Panc1 (cell line): Measurements from ENCODE around the gene PIGS. TPM values are rescaled to one million over a fixed set of nuclear protein-coding genes. Genes with fewer than 3 reads are reported as not detected.

Experiments used
- ATAC-seq: fragments of 200-7000 bp; cut with Tn5 transposase; 2 replicates; pipeline ENCODE4 v1.9.1; 2020; ENCODE audit warnings: mild to moderate bottlenecking, moderate library complexity
- BruUV-seq: library from RNA; stranded (reverse); fragments of 400-500 nt; replicated peaks from 2 replicates; lab custom pipeline; 2021; lab: Mats Ljungman, UMichigan
- CTCF ChIA-PET: fragments of 300-600 bp; sonication (Branson Sonifier 250); formaldehyde crosslinking; loops from one replicate; lab custom pipeline; 2022; ENCODE audit warnings: antibody characterized with exemption; lab: Charles Lee
- POLR2A ChIA-PET: fragments of 300-600 bp; sonication (Branson Sonifier 250); formaldehyde crosslinking; loops from one replicate; lab custom pipeline; 2022; ENCODE audit warnings: antibody characterized with exemption; lab: Charles Lee
- DNase-seq: peaks from one replicate; pipeline ENCODE4 v3.0.0-alpha.2; 2010; ENCODE audit warnings: low read depth, low spot score
- H3K27ac ChIP-seq: 2 replicates; pipeline ENCODE4 v1.5.1; 2011; ENCODE audit warnings: mild to moderate bottlenecking, low read length, inconsistent platforms
- H3K27me3 ChIP-seq: fragments of 200-500 bp; sonication (Bioruptor generic); 2 replicates; pipeline ENCODE4 v1.6.0; 2014; ENCODE audit warnings: low read length, inconsistent platforms; ENCODE audit not compliant: control insufficient read depth, insufficient read depth
- H3K36me3 ChIP-seq: fragments of 200-500 bp; sonication (Bioruptor generic); 2 replicates; pipeline ENCODE4 v1.5.1; 2014; ENCODE audit warnings: inconsistent platforms, mild to moderate bottlenecking, low read length, moderate library complexity; ENCODE audit not compliant: control insufficient read depth, insufficient read depth
- H3K4me1 ChIP-seq: 2 replicates; pipeline ENCODE4 v1.5.1; 2011; ENCODE audit warnings: inconsistent platforms, mild to moderate bottlenecking, low read length, moderate library complexity; ENCODE audit not compliant: control insufficient read depth, insufficient read depth
- H3K4me3 ChIP-seq, 2 experiments: 2 replicates each; pipeline ENCODE4 v1.5.1; 2011 to 2012; ENCODE audit warnings: low read depth in 2 of 2, low read length in 2 of 2, mild to moderate bottlenecking in 2 of 2, inconsistent platforms in 1 of 2, moderate library complexity in 1 of 2
- H3K9me3 ChIP-seq: fragments of 200-500 bp; sonication (Bioruptor generic); 2 replicates; pipeline ENCODE4 v1.5.1; 2014; ENCODE audit warnings: low read depth, mild to moderate bottlenecking, inconsistent platforms, low read length, moderate library complexity; ENCODE audit not compliant: control insufficient read depth, insufficient read depth
- POLR2AphosphoS5 ChIP-seq: IDR thresholded peaks from 2 replicates; pipeline ENCODE4 v1.6.1; 2012; ENCODE audit warnings: mild to moderate bottlenecking, low read depth, low read length, moderate library complexity
- SIN3A ChIP-seq: IDR thresholded peaks from 2 replicates; pipeline ENCODE4 v1.6.1; 2012; ENCODE audit warnings: low read depth, mild to moderate bottlenecking, low read length, moderate library complexity, borderline replicate concordance; ENCODE audit not compliant: insufficient read depth
- TCF7L2 ChIP-seq: IDR thresholded peaks from 2 replicates; pipeline ENCODE4 v1.6.1; 2011; ENCODE audit warnings: mild to moderate bottlenecking, low read depth, low read length, inconsistent platforms
- in situ Hi-C: cut with HindIII; loops from 2 replicates; pipeline ENCODE4 v1.10.0; 2016; ENCODE audit warnings: low sequenced_read_pairs, low pct_unique_long_range_greater_than_20kb
- intact Hi-C: fragments of 100-400 bp; cut with micrococcal nuclease; formaldehyde crosslinking; loops from one replicate; pipeline ENCODE4 v1.10.0; 2022; ENCODE audit not compliant: unreplicated experiment
- total RNA-seq: library from RNA; stranded (reverse); gene quantifications from one replicate; pipeline ENCODE4 v1.2.1, GENCODE V29; 2021; ENCODE audit not compliant: unreplicated experiment
- TF ChIP-seq, protein P1 (sequence below): fragments of 450-650 bp; IDR thresholded peaks from 2 replicates; pipeline ENCODE4 v1.5.1; 2017; ENCODE audit warnings: mild to moderate bottlenecking
- TF ChIP-seq, protein P2 (sequence below), 2 experiments: IDR thresholded peaks; 2 replicates each; pipeline ENCODE4 v1.6.1; 2011 to 2012; ENCODE audit warnings: low read depth in 2 of 2, control low read depth in 1 of 2, low read length in 1 of 2, mild to moderate bottlenecking in 1 of 2, moderate library complexity in 1 of 2; ENCODE audit not compliant: insufficient read depth in 1 of 2

Gene PIGS
- total RNA-seq, 1 experiment from 2014 or later: 78.8 TPM

DNA sequence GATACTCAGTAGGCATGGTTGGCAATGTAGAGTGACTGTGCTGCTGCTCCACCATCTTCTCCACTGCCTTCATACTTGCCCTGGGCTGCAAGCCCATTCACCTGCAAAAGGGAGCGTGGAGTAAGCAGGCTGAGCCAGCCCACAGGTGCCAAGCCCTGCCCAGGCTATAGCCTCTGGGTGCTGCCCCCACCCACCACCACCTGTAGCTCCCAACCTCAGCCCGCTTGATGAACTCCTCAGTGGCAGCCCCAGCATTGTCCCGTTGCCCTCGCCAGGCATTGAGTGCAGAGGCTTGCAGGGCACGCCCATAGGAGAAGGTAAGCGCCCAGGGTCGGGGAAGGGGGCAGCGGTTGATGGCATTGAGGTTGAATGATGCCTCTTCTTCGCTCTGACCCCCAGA, 2.2 kb upstream of the PIGS start:
- Histone ChIP-seq H3K27me3 (no peaks in the 10 kb centered on the region), H3K36me3 (no peaks in the 10 kb centered on the region; the same call in 1 of the 2 replicates), H3K4me3 (no peak overlapping the region), H3K27ac (no peak overlapping the region), H3K4me1 (peaks cover 22% of the 10 kb centered on the region), H3K9me3 (no peaks in the 10 kb centered on the region)
- ATAC-seq (no peak), DNase-seq (no peak)
- CTCF ChIA-PET: no interaction called here
- no TSS peak for BruUV-seq
- intact Hi-C loops: no loop called here
- in situ Hi-C loops: no loop called here
- POLR2A ChIA-PET: no interaction called here
- TF ChIP-seq POLR2AphosphoS5 (no peak), SIN3A (no peak), TCF7L2 (no peak)
- TF ChIP-seq, protein P1, sequence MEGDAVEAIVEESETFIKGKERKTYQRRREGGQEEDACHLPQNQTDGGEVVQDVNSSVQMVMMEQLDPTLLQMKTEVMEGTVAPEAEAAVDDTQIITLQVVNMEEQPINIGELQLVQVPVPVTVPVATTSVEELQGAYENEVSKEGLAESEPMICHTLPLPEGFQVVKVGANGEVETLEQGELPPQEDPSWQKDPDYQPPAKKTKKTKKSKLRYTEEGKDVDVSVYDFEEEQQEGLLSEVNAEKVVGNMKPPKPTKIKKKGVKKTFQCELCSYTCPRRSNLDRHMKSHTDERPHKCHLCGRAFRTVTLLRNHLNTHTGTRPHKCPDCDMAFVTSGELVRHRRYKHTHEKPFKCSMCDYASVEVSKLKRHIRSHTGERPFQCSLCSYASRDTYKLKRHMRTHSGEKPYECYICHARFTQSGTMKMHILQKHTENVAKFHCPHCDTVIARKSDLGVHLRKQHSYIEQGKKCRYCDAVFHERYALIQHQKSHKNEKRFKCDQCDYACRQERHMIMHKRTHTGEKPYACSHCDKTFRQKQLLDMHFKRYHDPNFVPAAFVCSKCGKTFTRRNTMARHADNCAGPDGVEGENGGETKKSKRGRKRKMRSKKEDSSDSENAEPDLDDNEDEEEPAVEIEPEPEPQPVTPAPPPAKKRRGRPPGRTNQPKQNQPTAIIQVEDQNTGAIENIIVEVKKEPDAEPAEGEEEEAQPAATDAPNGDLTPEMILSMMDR: no peak
- TF ChIP-seq, protein P2, sequence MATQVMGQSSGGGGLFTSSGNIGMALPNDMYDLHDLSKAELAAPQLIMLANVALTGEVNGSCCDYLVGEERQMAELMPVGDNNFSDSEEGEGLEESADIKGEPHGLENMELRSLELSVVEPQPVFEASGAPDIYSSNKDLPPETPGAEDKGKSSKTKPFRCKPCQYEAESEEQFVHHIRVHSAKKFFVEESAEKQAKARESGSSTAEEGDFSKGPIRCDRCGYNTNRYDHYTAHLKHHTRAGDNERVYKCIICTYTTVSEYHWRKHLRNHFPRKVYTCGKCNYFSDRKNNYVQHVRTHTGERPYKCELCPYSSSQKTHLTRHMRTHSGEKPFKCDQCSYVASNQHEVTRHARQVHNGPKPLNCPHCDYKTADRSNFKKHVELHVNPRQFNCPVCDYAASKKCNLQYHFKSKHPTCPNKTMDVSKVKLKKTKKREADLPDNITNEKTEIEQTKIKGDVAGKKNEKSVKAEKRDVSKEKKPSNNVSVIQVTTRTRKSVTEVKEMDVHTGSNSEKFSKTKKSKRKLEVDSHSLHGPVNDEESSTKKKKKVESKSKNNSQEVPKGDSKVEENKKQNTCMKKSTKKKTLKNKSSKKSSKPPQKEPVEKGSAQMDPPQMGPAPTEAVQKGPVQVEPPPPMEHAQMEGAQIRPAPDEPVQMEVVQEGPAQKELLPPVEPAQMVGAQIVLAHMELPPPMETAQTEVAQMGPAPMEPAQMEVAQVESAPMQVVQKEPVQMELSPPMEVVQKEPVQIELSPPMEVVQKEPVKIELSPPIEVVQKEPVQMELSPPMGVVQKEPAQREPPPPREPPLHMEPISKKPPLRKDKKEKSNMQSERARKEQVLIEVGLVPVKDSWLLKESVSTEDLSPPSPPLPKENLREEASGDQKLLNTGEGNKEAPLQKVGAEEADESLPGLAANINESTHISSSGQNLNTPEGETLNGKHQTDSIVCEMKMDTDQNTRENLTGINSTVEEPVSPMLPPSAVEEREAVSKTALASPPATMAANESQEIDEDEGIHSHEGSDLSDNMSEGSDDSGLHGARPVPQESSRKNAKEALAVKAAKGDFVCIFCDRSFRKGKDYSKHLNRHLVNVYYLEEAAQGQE (IDR thresholded peaks at IDR 0.05; ENCODE audit: insufficient read depth in 1 of 2, low read depth in 2 of 2, low read length in 1 of 2): no peak

DNA sequence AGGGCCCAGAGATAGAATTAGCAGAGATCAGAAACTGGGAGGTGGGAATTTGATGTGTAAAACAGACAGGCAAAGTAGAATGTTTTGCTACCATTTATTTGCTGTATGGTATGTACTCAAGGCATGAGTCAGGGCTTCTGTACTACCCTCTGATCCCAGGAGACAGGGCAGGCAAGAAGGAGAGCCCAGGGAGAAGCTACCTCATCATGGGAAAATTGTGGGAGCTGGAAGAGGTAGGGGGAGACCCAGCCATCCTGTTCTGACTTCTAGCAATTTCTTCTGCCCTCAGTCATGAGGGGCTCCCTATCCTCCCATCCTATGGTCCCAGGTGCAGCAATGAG, 1.7 kb upstream of the PIGS start:
- intact Hi-C loops (no loop called here), in situ Hi-C loops (no loop called here)

More for the DNA sequence above, 1.7 kb upstream of the PIGS start:
- no peak overlapping the region for H3K27ac ChIP-seq
- no peaks in the 10 kb centered on the region for H3K9me3 ChIP-seq
- DNase-seq: no peak
- H3K4me3 ChIP-seq: no peak overlapping the region
- ATAC-seq: no peak
- CTCF ChIA-PET: no interaction called here
- no peak for TF ChIP-seq TCF7L2
- TF ChIP-seq POLR2AphosphoS5: no peak
- TF ChIP-seq SIN3A: no peak
- TF ChIP-seq, protein P2 (IDR thresholded peaks at IDR 0.05; ENCODE audit: insufficient read depth in 1 of 2, low read depth in 2 of 2, low read length in 1 of 2): no peak
- TF ChIP-seq, protein P1: no peak
- peaks cover 22% of the 10 kb centered on the region for H3K4me1 ChIP-seq
- H3K36me3 ChIP-seq: no peaks in the 10 kb centered on the region; the same call in 1 of the 2 replicates
- H3K27me3 ChIP-seq: no peaks in the 10 kb centered on the region
- BruUV-seq: no TSS peak
- POLR2A ChIA-PET: no interaction called here
